ENCODE results near the gene KANK3.

DNA sequence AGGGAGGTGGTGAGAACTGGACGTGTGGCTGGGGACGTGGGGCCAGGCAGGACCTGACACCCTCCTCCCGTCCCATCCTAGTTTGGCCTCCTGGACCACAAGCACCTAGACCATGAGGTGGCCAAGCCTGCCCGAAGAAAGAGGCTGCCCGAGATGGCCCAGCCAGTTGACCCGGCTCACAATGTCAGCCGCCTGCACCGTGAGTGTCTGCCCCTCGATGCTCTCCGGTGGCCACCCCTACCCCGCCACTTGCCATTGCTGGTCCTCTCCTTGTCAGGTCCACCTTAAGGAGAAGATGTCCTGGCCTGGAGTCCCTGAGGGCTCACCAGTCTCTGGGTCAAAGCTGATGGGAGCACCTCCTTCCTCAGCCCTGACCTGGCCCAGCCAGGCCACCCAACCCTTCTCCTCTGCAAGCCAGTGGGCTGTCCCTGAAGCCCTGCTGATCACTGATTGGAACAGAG lies 23.1 kb upstream of the KANK3 start:
- TF ChIP-seq, protein P1, sequence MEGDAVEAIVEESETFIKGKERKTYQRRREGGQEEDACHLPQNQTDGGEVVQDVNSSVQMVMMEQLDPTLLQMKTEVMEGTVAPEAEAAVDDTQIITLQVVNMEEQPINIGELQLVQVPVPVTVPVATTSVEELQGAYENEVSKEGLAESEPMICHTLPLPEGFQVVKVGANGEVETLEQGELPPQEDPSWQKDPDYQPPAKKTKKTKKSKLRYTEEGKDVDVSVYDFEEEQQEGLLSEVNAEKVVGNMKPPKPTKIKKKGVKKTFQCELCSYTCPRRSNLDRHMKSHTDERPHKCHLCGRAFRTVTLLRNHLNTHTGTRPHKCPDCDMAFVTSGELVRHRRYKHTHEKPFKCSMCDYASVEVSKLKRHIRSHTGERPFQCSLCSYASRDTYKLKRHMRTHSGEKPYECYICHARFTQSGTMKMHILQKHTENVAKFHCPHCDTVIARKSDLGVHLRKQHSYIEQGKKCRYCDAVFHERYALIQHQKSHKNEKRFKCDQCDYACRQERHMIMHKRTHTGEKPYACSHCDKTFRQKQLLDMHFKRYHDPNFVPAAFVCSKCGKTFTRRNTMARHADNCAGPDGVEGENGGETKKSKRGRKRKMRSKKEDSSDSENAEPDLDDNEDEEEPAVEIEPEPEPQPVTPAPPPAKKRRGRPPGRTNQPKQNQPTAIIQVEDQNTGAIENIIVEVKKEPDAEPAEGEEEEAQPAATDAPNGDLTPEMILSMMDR (conservative IDR thresholded peaks at IDR 0.05; ENCODE audit: low read length), result no peak
- TF ChIP-seq EZH2phosphoT487 (IDR thresholded peaks at IDR 0.05; ENCODE audit: borderline replicate concordance), result no peak

Data from Loucy (cell line).